ENCODE data around the gene NOTO.

NOTO gene

DNA sequence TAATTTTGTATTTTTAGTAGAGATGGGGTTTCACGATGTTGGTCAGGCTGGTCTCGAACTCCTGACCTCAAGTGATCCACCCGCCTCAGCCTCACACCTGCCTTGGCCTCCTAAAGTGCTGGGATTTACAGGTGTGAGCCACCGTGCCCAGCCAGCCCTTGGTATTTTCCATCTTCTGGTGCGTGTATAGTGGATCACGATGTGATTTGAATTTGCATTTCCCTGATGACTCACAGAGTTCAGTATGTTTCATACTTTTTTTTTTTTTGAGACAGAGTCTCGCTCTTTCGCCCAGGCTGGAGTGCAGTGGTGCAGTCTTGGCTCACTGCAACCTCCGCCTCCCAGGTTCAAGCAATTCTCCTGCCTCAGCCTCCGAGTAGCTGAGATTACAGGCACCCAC lies 2.1 kb upstream of the NOTO start:
- peak; percentile 28 for DNase-seq (ENCODE audit: low read depth)

DNA sequence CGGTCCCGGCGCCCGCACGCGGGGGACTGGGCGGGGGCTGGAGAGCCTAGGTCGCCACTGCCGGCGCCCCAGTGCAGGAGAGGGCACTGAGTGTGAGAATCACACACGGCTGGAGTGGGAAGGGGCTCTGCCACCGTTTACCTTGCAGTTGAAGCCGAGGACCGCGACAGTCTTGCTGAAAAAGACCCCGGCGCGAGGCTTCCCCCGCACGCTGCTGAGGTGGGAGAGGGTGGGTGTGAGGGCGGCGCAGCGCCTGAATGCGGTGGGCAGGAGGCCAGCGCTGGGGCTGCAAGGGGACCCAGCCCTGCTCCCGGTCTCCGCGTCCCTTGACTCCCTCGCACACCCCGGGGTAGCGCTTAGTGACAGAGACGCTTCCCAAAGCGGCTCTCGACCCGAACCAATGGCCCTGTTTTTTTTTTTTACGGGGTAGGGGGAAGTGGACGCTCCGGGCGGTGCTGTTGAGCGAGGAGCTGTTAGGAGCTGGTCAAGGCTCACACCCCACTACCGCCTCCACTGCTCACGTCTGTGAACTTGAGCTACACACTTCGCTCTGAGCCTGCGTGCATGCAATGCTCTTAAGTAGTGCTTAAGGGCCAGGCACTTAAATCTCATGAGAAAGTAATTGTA lies 794 bp downstream of the NOTO start:
- DNase-seq (ENCODE audit: low read depth) = no peak

DNA sequence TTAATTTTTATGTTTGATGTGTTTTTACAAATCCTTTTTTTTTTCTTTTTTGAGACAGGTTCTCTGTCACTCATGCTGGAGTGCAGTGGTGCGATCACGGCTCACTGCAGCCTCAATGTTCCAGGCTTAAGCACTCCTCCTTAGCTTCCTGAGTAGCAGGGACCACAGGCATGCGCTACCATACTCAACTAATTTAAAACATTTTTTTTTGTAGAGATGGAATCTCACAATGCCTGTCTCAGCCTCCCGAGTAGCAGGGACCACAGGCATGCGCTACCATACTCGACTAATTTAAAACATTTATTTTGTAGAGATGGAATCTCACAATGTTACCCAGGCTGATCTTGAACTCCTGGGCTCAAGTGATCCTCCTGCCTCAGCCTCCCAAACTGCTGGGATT lies 3.2 kb downstream of the NOTO start:
- no peak for DNase-seq (ENCODE audit: low read depth)

DNA sequence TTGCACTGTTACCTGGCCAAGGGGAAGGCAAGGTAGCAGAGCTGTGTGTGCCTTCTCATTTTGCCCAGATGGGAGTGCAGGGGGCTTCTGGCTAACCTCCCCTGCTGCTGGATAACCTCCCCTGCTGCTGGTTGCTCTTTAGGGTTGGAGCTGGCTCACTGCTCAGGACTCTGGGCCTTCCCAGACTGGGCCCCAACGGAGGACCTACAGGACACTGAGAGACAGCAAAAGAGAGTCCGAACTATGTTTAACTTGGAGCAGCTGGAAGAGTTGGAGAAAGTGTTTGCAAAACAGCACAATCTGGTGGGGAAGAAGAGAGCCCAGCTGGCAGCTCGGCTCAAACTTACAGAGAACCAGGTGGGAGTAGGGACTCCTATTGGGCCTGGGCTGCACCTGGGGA lies 5.9 kb downstream of the NOTO start:
- no peak for DNase-seq (ENCODE audit: low read depth)

DNA sequence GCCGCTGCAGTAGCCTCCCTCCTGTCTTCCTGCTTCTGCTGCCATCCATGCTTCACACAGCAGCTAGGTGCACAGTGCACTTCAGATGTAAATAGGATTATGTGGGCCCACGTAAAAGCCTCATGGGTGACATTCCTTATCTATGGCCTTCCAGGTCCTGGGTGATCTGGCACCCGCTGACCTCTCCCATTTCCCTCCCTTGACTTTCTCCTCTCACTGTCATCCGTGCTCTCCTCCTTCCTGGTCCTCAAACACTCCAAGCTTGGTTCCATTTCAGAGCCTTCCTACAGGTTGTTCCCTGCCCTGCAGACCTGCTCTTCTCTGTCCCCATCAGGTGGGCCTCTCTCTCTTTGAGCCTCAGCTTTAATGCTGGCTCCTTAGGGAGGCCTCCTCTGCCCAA lies 7.6 kb downstream of the NOTO start:
- no peak for DNase-seq (ENCODE audit: low read depth)

DNA sequence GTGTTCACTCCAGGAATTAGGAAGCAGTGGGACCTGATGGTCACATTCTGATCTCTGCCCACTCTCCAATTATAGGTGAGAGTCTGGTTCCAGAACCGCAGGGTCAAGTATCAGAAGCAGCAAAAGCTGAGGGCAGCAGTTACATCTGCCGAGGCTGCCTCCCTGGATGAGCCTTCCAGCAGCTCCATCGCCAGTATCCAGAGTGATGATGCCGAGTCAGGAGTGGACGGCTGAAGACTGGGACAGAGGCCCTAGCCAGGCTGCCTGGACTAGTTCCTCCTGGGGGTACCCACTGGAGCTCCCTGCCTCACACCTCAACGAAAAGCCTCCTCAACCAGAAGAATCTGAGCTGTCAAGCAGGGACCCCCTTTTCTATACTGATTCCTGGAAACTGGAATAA lies 8.3 kb downstream of the NOTO start:
- DNase-seq (ENCODE audit: low read depth) = no peak

DNA sequence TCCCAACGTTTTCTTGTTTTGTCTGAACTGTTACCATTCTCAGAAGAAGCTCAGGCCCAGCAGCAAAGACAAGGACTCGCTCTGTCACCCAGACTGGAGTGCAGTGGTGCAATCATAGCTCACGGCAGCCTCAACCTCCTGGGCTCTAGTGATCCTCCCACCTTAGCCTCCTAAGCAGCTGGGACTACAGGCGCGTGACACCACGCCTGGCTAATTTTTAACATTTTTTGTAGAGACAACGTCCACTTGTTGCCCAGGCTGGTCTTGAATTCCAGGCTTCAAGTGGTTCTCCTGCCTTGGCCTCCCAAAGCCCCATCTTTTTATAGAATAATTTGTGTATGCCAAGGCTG lies 9.7 kb downstream of the NOTO start:
- no peak for DNase-seq (ENCODE audit: low read depth)

DNA sequence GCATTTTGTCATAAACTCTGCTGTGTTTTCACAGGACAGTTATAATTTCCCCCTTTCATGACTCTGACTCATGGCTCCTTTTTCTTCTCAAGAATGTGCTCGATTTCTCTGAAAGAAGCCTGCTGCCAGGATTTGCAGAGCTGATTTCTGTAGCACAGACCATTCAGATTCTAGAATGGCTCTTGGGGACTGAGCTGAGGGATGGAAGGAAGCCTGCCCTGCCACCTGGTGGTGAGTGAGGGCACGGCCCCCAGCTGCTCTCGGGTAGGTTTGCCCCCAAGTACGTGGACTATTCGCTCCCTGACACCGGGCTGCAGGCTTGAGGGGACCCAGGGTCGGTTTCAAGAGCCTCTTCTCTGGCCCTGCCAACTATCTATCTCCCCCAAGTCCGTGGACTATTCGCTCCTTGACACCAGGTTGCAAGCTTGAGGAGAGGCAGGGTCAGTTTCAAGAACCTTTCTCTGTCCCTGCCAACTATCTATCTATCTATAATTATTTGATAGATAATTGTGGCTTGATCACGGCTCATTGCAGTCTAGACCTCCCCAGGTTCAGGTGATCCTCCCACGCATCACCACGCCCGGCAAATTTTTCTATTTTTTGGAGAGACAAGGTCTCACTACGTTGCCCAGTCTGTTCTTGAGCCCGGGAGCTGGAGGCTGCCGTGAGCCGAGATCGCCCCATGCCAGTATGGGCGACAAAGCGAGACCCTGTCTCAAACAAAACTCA lies 10.2 kb downstream of the NOTO start:
- DNase-seq (ENCODE audit: low read depth) = peak; percentile 83

DNA sequence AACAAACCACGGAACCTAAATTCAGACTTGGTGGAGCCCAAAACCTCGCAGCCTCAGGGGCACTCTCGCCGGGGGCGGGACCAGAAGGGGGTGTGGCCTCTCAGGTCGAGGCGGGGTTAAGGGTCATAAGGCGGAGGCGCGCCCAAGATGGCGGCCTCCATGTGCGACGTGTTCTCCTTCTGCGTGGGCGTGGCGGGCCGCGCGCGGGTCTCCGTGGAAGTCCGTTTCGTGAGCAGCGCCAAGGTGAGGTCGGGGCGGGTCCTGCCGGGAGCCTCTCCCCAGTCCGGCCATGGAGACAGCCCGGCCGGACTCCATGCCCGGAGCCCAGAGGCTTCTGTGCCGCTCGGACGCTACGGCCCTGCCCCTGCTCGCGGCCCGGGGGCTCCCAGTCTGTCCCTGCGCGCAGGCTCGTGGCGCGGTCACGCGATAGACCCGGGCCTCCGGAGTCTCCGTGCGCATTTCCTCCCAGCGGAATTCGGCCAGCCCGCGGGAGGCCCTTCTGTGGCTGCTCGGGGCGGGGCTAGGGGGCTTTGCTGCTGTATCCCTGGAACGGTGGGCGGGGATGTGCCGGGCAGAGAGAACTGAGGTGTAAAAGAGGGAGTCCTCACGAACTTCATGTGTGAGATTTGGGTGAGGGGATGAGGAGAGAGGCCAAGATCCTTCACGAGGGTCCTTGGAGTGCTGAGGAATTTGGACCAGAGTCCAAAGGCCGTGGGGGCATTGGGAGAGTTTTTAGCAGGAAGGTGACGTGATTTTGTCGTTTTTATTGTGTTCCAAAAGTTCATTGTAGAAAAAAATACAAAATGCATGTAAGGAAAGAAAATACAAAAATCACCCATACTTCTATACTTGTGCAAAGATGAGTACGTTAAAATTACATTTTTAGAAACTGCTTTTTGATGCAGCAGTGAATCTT lies 12.0 kb downstream of the NOTO start, which contains the start of gene SMYD5:
TSS of gene SMYD5 (plus strand) at position 126 of the 916 bp plus-strand sequence. CDS start at position 148, 22 bp downstream.
- peak; percentile 80 for DNase-seq (ENCODE audit: low read depth)

DNA sequence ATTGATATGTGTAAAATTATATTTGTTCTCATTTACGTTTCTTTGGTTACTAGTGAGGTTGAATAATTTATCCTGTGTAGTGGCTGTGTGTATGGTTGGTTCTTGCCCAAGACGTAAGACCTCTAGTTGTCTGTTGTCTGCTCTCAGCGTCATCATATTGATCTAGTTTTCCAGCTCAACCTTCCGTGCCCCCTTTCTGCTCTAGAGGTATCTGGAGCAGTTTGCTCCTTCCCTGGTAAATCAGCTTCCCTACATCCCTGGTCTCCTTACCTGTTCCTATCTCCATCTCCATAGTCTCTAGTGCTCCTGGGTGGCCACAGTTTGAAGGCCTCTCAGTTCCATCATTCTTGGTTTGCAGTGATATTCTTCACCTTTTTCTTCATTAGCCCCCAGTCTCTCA lies 12.9 kb downstream of the NOTO start:
- DNase-seq (ENCODE audit: low read depth) = no peak

DNA sequence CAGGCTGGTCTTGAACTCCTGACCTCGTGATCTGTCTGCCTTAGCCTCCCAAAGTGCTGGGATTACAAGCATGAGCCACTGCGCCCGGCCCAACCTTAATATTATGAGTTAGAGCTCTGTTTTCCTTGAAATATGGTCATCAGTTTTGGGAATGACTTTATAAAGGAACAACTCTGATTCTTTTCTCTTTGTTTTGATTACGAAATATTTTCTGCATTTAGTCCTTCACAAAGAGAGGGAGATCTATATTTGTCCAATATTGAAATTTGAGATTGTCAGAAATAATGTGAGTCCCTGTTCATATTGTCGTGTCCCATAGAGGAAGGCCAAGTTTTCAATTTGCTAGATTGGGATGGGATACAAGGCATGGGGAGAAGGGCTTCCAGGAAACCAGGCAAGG lies 14.8 kb downstream of the NOTO start:
- DNase-seq (ENCODE audit: low read depth) = no peak

DNA sequence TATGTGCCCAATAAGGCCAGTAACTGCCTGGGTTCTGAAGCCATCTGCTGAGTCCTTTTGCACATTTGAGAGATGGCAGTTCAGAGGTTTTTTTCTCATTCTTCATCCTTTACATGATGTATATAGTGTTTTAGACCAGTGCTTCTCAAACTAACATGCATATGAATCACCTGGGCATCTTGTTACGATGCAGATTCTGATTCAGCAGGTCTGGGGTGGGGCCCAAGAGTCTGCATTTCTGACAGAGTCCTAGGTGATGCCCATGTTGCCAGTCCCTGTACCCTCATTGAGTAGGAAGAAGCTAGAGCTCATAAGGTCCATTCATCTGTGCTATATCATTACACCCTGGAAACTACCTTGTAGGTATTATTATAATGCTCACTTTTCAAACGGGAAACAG lies 15.5 kb downstream of the NOTO start:
- DNase-seq (ENCODE audit: low read depth) = no peak

DNA sequence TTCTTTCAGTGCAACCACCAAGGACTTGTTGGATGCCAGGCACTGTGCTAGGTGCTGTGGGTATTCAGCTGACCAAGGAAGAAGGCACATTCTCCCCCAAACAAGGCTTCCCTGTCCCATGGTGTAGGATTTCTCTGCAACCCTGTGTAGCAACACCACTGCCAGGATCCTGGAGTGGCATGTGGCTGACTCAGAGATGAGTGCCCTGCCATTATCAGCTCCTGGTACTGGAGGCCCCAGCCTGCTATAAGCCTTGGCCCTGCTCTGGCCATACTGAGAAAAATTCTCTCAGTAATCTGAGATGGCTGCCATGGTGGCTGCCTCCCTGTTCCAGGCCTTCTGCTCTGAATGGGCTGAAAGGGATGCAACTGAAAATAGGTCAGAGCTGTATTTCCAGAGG lies 15.9 kb downstream of the NOTO start:
- DNase-seq (ENCODE audit: low read depth) = peak; percentile 65

DNA sequence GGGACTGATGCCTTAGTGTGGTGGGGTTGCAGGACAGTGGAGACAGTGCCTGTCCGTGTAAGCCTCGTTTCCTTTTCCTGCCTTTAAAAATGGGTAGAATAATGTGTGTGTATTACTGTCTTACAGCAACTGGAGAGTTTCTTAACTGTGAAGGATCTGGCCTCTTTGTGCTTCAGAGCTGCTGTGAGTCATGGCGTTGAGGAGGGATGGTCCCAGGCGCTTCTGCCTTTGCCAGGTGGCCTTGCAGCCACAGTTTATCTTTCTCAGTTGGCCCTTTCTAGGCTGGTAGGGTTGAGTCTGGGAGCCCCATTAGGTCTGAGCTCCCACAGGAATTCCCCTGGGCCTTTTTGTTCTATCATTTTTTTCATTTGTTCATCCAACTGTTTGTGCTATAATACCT lies 21.4 kb downstream of the NOTO start:
- no peak for DNase-seq (ENCODE audit: low read depth)

DNA sequence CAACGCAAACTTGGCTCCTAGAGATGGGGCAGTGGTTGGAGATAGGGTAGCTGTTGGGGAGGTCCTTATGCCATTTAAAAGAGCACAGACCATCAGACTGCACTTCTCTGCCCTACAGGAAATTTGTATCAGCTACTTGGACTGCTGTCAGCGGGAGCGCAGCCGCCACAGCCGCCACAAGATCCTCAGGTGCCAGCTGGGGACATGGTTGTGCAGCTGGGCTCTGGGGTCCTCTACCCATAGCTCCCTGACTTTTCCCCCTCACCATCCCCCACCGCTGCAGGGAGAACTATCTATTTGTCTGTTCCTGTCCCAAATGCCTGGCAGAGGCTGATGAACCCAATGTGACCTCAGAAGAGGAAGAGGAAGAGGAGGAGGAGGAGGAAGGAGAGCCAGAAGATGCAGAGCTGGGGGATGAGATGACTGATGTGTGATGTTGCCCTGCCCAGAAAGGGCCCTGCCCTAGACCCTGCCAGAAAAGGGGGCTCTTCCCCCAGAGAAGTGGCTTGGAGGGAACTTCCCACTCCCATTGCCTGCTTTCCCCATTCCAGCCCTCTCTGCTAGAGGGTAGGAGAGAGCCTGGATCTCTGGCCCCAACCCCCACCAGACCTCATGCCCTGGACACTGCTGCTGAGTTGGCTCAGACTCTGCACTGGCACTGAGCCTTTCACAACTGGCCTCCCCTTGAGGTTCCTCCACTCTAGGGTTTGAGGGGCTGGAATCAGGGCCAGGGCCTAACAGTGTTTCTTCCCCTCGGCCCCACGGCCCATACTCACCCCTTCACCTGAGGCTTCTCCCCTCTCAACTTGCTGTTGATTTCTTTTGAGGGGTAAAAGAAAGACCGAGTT lies 23.4 kb downstream of the NOTO start:
- no peak for DNase-seq (ENCODE audit: low read depth)

DNA sequence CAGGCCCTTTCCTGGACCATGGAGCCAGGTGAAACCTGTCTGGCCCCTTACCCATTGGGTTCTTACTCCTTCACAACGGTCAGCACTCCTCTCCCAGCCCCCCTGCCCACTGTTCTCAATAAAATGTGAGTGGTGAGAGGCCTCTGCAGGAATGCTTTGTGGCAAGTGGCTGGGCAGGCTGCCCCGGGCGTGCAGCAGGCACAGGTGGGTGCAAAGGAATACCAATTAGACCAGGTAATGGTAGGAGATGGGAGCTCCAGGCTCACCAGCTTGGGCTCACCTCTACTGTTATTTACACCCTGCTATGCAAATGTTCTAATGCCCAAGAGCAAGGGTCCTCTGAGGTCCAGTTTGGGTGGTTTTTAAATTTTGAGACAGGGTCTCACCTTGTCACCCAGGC lies 24.7 kb downstream of the NOTO start:
- DNase-seq (ENCODE audit: low read depth) = no peak

DNA sequence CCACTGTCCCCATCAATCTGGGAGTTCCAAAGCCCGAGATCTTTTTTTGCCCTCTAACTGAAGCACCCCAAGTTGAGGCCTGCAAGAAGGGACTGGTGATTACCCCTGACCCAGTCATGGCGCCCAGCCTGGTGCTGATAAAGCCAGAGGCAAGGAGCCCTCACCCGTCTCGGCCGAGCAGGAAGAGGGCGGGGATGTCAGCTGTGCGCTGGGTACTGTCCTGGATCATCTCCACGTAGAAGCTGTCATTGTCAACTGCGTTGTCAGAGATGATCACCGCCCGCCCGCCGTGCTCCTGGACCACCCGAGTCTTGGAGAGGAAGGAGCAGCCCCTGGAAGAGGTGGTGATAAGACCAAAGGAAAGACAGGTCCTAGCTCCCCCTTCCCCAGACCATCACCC lies 26.3 kb downstream of the NOTO start:
- DNase-seq (ENCODE audit: low read depth) = no peak

DNA sequence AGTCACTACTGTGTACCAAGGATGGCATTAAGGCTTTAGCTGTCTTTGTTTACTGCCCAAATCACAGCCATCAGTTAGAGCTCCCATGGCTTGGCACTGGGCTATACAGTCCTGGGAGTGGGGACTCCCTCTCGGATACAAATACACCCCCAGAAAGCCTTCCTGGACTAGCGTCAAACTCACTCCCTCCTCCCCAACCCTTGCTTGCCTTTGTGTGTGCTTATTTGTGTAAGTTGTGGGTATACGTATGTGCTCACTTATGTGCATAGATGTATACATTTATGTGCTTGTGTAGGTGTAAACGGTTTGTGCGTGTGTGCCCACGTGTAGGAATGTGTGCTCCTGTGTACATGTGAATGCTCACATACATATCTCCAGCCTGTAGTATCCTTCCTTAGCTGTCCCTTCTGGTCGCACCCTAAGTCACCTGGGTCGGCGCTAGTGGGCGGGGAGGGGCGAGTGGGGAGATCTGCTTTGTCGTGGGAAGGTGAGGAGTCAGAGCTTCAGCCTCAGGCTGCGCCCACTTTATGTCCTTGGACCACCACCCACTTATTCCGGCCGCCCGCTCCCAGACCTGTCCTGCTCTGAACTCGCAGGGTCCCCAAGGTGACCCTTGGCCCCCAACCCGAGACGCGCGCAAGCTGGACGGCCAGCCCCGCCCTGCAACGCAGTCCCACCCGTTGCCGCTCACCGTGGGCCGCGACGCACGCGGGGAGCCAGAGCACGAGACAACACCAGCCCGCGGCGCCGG lies 30.2 kb downstream of the NOTO start:
- no peak for DNase-seq (ENCODE audit: low read depth)

DNA sequence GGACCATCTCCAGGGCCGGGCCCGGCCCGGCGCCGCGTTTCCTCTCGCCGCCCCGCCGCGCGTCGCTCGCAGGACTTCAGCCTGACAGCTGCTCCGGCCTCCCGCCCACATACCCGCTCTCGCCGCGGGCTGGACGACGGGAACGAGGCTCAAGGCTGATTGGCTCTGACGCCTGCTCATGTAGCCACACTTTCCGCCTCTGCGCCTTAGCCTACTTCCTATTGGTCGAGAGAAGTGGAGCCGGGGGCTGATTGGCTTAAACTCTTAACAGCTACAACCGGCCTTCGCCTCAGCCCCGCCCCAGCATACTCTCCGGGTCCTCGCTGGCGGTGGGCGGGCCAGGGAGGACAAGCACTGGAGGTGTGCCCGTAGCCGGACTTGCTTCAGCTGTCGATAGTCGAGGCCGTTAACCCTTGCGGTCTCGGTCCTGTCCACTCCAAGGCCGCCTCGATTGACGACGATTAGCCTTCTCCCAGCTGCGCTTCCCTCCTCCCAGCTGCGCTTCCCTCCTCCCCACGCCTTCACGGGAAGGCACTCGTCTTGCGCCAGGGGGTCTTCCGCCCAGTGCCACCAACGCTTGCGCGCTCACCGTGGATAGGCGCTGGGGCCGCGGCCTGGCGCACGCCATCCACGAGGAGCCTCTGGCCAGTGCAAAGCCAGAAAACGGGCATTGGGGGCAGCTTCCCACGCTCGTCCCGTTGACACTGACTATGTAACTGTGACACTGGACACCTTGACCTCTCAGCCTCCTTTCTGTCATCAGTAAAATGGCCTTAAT lies 31.0 kb downstream of the NOTO start, which contains the start of gene PRADC1:
TSS of gene PRADC1 (minus strand) at position 86 of the 778 bp plus-strand sequence. CDS start at position 7, 79 bp downstream.
- DNase-seq (ENCODE audit: low read depth) = peak; percentile 100
